WTC11 (cell line): Measurements from ENCODE around the gene PHACTR3.

Experiments used
- CTCF ChIP-seq: fragments of 200-600 bp; IDR thresholded peaks from 2 replicates; pipeline ENCODE4 v1.8.0; 2022; ENCODE audit warnings: antibody characterized with exemption
- JUN ChIP-seq: sonication (generic); formaldehyde crosslinking; IDR thresholded peaks from 2 replicates; pipeline ENCODE4 v1.8.0; 2023; ENCODE audit warnings: mild to moderate bottlenecking, missing genetic modification reagents
- NFATC4 ChIP-seq: fragments of 250-450 bp; sonication (Bioruptor Pico); IDR thresholded peaks from 2 replicates; pipeline ENCODE4 v1.9.0; 2021; ENCODE audit warnings: mild to moderate bottlenecking
- ZNF317 ChIP-seq: sonication (generic); formaldehyde crosslinking; IDR thresholded peaks from 2 replicates; pipeline ENCODE4 v1.8.1; 2023; ENCODE audit warnings: low read depth, mild to moderate bottlenecking, moderate library complexity, missing genetic modification reagents, borderline replicate concordance

GRCh38 chr20:59703046-59703445, 98.7 kb downstream of the PHACTR3 start:
- TF ChIP-seq CTCF (no peak), ZNF317 (CRISPR knock-in tag) (no peak), JUN (CRISPR knock-in tag) (no peak), NFATC4 (CRISPR knock-in tag) (no peak)
